Gastrocnemius medialis (tissue), 4 donors: ENCODE results near the gene CCDC57. TPM values are rescaled to one million over a fixed set of nuclear protein-coding genes. Genes with fewer than 3 reads are reported as not detected.
"Not testable (repeated sequence)": the region's sequence is repeated elsewhere in the genome, so short reads cannot be mapped to it uniquely, and the experiment has no call there.

Experiments used
- ATAC-seq, 2 donors: fragments of 150-250 bp; one replicate each; pipeline ENCODE4 v1.9.1; 2016
- DNase-seq, 2 donors: peaks; one replicate each; pipeline ENCODE4 v3.0.0-alpha.2; 2019
- H3K27ac ChIP-seq, 4 donors: fragments of 200-600 bp; sonication (generic); 1 replicate in 1 of 4; 2 replicates in 3 of 4; pipeline ENCODE4 v1.5.1; 2016 to 2018; ENCODE audit warnings: mild to moderate bottlenecking in 2 of 4, moderate library complexity in 1 of 4
- H3K27me3 ChIP-seq, 3 donors: fragments of 200-600 bp; sonication (generic) in 2 of 3; 1 replicate in 1 of 3; 2 replicates in 2 of 3; pipeline versions ENCODE4 v1.5.1 to v1.6.0; 2016 to 2019; ENCODE audit warnings: mild to moderate bottlenecking in 1 of 3, moderate library complexity in 1 of 3
- H3K36me3 ChIP-seq, 2 donors: fragments of 200-600 bp; sonication (generic) in 1 of 2; one replicate each; pipeline ENCODE4 v1.5.1; 2017 to 2018
- H3K4me1 ChIP-seq, 2 donors: fragments of 200-600 bp; sonication (generic) in 1 of 2; one replicate each; pipeline ENCODE4 v1.5.1; 2016 to 2017; ENCODE audit warnings: mild to moderate bottlenecking in 2 of 2
- H3K4me3 ChIP-seq, 4 donors: fragments of 200-600 bp; sonication (generic) in 3 of 4; 1 replicate in 1 of 4; 2 replicates in 3 of 4; pipeline ENCODE4 v1.5.1; 2016 to 2019; ENCODE audit warnings: mild to moderate bottlenecking in 2 of 4
- H3K9me3 ChIP-seq, 3 donors: fragments of 200-600 bp; sonication (generic) in 2 of 3; 1 replicate in 1 of 3; 2 replicates in 2 of 3; pipeline ENCODE4 v1.5.1; 2016 to 2019
- CTCF ChIP-seq, 5 experiments: fragments of 450-650 bp in 3 of 5; fragments of 200-600 bp in 2 of 5; sonication (generic) in 2 of 5; IDR thresholded peaks in 4 of 5; conservative IDR thresholded peaks in 1 of 5; 1 replicate in 4 of 5; 2 replicates in 1 of 5; pipeline ENCODE4 v1.5.1; 2016 to 2019; ENCODE audit warnings: antibody characterized with exemption in 5 of 5, mild to moderate bottlenecking in 3 of 5, moderate library complexity in 3 of 5
- POLR2A ChIP-seq, 2 donors: fragments of 450-650 bp; IDR thresholded peaks; one replicate each; pipeline ENCODE4 v1.6.1; 2017; ENCODE audit warnings: antibody characterized with exemption in 2 of 2, mild to moderate bottlenecking in 2 of 2, moderate library complexity in 2 of 2
- in situ Hi-C, 4 donors: fragments of 200-750 bp; cut with MboI; loops; one replicate each; pipeline versions ENCODE4 v1.15.0 to v1.8.0; 2017; ENCODE audit warnings: low sequenced_read_pairs in 4 of 4
- intact Hi-C: fragments of 100-400 bp; cut with DNase I; formaldehyde crosslinking; loops from one replicate; pipeline ENCODE4 v1.15.1; 2023; ENCODE audit warnings: low total_unique reads
- total RNA-seq, 4 donors: library from RNA; depleted of rRNA; stranded (reverse); fragments of >200 nt; gene quantifications; one replicate each; pipeline versions ENCODE4 v1.1.0 to v1.2.3, GENCODE V29; 2016

Gene CCDC57
- total RNA-seq, 4 donors from 2014 or later = 3.7 to 11.3 (median 5.1) TPM

GRCh38 chr17:82213251-82214011 lies 789 bp upstream of the CCDC57 start:
- Histone ChIP-seq H3K4me3 (peak overlapping the region; percentile 75 to 96 (median 88)), H3K36me3 (no peaks in the 10 kb centered on the region), H3K4me1 (peaks cover 19 to 21% of the 10 kb centered on the region in 2 donors), H3K27me3 (no peaks in the 10 kb centered on the region), H3K27ac (peak overlapping the region; percentile 73 to 93 (median 88)), H3K9me3 (no peaks in the 10 kb centered on the region)
- DNase-seq (peak in 1 of 2 donors; percentile 47), ATAC-seq (peak; percentile 70 to 76)
- in situ Hi-C loops = no loop called here
- intact Hi-C loops = no loop called here
- TF ChIP-seq CTCF (IDR thresholded peaks at IDR 0.05 in 4 of 5, conservative IDR thresholded peaks at IDR 0.05 in 1 of 5) (no peak), POLR2A (IDR thresholded peaks at IDR 0.05) (no peak)

- H3K27me3 ChIP-seq, DNase-seq, H3K4me3 ChIP-seq, in situ Hi-C loops, intact Hi-C loops, H3K9me3 ChIP-seq, ATAC-seq, H3K27ac ChIP-seq, H3K36me3 ChIP-seq: not testable (repeated sequence)
- peaks cover 12 to 17% of the 10 kb centered on the region in 2 donors for H3K4me1 ChIP-seq
Measured at GRCh38 chr17:82210655-82211054, 2.0 kb downstream of the CCDC57 start.

GRCh38 chr17:82205720-82206508 lies 6.7 kb downstream of the CCDC57 start:
- ATAC-seq = peak; percentile 90 to 92
- H3K27ac ChIP-seq = peak overlapping the region; percentile 8 to 71 (median 67)

GRCh38 chr17:82204831-82205719 lies 7.6 kb downstream of the CCDC57 start:
- peaks cover 5 to 6% of the 10 kb centered on the region in 2 donors for H3K4me1 ChIP-seq
- H3K9me3 ChIP-seq = no peaks in the 10 kb centered on the region
- in situ Hi-C loops = loop anchor here in 3 of 4 donors (10.0 kb wide), 1 partner anchor 120 kb away; no protein-coding TSS in a partner anchor
- peak overlapping the region in 1 of 4 donors; percentile 67 for H3K27ac ChIP-seq
- intact Hi-C loops = loop anchor here (1.0 to 10.0 kb wide), 2 partner anchors 116 to 210 kb away; partner anchors contain the start of genes HEXD and OGFOD3
- DNase-seq (no peak), ATAC-seq (peak in 1 of 2 donors; percentile 31)
- H3K4me3 ChIP-seq = no peak overlapping the region
- no peaks in the 10 kb centered on the region for H3K36me3 ChIP-seq
- no peaks in the 10 kb centered on the region for H3K27me3 ChIP-seq
- no peak for TF ChIP-seq CTCF (IDR thresholded peaks at IDR 0.05 in 4 of 5, conservative IDR thresholded peaks at IDR 0.05 in 1 of 5)
- no peak for TF ChIP-seq POLR2A (IDR thresholded peaks at IDR 0.05)

More at GRCh38 chr17:82205720-82206508, 6.7 kb downstream of the CCDC57 start:
- in situ Hi-C loops (loop anchor here in 3 of 4 donors (10.0 kb wide), 1 partner anchor 119 kb away; no protein-coding TSS in a partner anchor), intact Hi-C loops (loop anchor here (1.0 to 10.0 kb wide), 2 partner anchors 115 to 209 kb away; partner anchors contain the start of genes HEXD and OGFOD3)
- DNase-seq = peak; percentile 63 to 81
- no peaks in the 10 kb centered on the region for H3K9me3 ChIP-seq
- no peaks in the 10 kb centered on the region for H3K27me3 ChIP-seq
- peak overlapping the region in 1 of 4 donors; percentile 23 for H3K4me3 ChIP-seq
- H3K4me1 ChIP-seq = peaks cover 5 to 6% of the 10 kb centered on the region in 2 donors
- TF ChIP-seq CTCF (IDR thresholded peaks at IDR 0.05 in 4 of 5, conservative IDR thresholded peaks at IDR 0.05 in 1 of 5) = peak; percentile 91 to 94 (median 92)
- TF ChIP-seq POLR2A (IDR thresholded peaks at IDR 0.05) = no peak
- no peaks in the 10 kb centered on the region for H3K36me3 ChIP-seq
